NCI-H748 (cell line): ENCODE measurements around the gene PLAGL1.
"Not testable (repeated sequence)": the region's sequence is repeated elsewhere in the genome, so short reads cannot be mapped to it uniquely, and the experiment has no call there.

ENCODE experiments used
- DNase-seq: peaks from one replicate; lab custom pipeline; 2025; ENCODE audit not compliant: unreplicated experiment; lab: John Stamatoyannopoulos, UW

The PLAGL1 gene

GRCh38 chr6:144008120-144008811, at the start of gene PLAGL1:
PLAGL1 (minus strand) TSS chr6:144008259; CDS start chr6:143948136, 60,123 bp downstream.
- DNase-seq: peak; percentile 65

- DNase-seq: no peak
These were observed 47.3 kb upstream of the PLAGL1 start for GRCh38 chr6:144055121-144055931.

GRCh38 chr6:144053601-144054000, 45.5 kb upstream of the PLAGL1 start:
- DNase-seq: no peak

GRCh38 chr6:144052488-144052887, 44.4 kb upstream of the PLAGL1 start:
- no peak for DNase-seq

- no peak for DNase-seq
These were observed 41.3 kb upstream of the PLAGL1 start for GRCh38 chr6:144049386-144049785.

- no peak for DNase-seq
These were observed 39.6 kb upstream of the PLAGL1 start for GRCh38 chr6:144047688-144048087.

- not testable (repeated sequence) for DNase-seq
These were observed 38.6 kb upstream of the PLAGL1 start for GRCh38 chr6:144046672-144047071.

- DNase-seq: not testable (repeated sequence)
These were observed 36.9 kb upstream of the PLAGL1 start for GRCh38 chr6:144044989-144045388.

- DNase-seq: no peak
These were observed 28.8 kb upstream of the PLAGL1 start for GRCh38 chr6:144036835-144037195.

- DNase-seq: no peak
These were observed 28.2 kb upstream of the PLAGL1 start for GRCh38 chr6:144036064-144036834.

GRCh38 chr6:144035416-144035815, 27.4 kb upstream of the PLAGL1 start:
- no peak for DNase-seq

GRCh38 chr6:144033816-144034735, 26.0 kb upstream of the PLAGL1 start:
- DNase-seq: no peak

- DNase-seq: no peak
These were observed 21.4 kb upstream of the PLAGL1 start for GRCh38 chr6:144029452-144029851.

- no peak for DNase-seq
These were observed 20.0 kb upstream of the PLAGL1 start for GRCh38 chr6:144027932-144028587.

GRCh38 chr6:144023216-144023615, 15.2 kb upstream of the PLAGL1 start:
- DNase-seq: no peak

- no peak for DNase-seq
These were observed 11.9 kb upstream of the PLAGL1 start for GRCh38 chr6:144019929-144020328.

GRCh38 chr6:144017166-144018094, 9.4 kb upstream of the PLAGL1 start:
- DNase-seq: no peak

- peak; percentile 72 for DNase-seq
These were observed 5.4 kb upstream of the PLAGL1 start for GRCh38 chr6:144013486-144013909.

- no peak for DNase-seq
These were observed 4.5 kb upstream of the PLAGL1 start for GRCh38 chr6:144012534-144012933.
